ENCODE results near the gene BAIAP2L2.
"Not testable (repeated sequence)": the region's sequence is repeated elsewhere in the genome, so short reads cannot be mapped to it uniquely, and the experiment has no call there.

BAIAP2L2 gene

GRCh38 chr22:38040953-38041759 is 69.3 kb downstream of the BAIAP2L2 start:
- no peaks in the 10 kb centered on the region for H3K36me3 ChIP-seq (ENCODE audit: insufficient read depth, low read length)
- no peaks in the 10 kb centered on the region for H3K27me3 ChIP-seq (ENCODE audit: insufficient read depth, low read length)
- H3K4me3 ChIP-seq (ENCODE audit: low read length): no peak overlapping the region
- no peaks in the 10 kb centered on the region for H3K9me3 ChIP-seq (ENCODE audit: insufficient read depth, low read depth, low read length)
- no peaks in the 10 kb centered on the region for H3K4me1 ChIP-seq (ENCODE audit: insufficient read depth, low read length)
- no peak overlapping the region for H3K9ac ChIP-seq (ENCODE audit: low read depth, low read length)
- H3K27ac ChIP-seq (ENCODE audit: low read depth, low read length): no peak overlapping the region
- 92% methylated on average over 20 of the region's 20 CpGs for WGBS

DNA sequence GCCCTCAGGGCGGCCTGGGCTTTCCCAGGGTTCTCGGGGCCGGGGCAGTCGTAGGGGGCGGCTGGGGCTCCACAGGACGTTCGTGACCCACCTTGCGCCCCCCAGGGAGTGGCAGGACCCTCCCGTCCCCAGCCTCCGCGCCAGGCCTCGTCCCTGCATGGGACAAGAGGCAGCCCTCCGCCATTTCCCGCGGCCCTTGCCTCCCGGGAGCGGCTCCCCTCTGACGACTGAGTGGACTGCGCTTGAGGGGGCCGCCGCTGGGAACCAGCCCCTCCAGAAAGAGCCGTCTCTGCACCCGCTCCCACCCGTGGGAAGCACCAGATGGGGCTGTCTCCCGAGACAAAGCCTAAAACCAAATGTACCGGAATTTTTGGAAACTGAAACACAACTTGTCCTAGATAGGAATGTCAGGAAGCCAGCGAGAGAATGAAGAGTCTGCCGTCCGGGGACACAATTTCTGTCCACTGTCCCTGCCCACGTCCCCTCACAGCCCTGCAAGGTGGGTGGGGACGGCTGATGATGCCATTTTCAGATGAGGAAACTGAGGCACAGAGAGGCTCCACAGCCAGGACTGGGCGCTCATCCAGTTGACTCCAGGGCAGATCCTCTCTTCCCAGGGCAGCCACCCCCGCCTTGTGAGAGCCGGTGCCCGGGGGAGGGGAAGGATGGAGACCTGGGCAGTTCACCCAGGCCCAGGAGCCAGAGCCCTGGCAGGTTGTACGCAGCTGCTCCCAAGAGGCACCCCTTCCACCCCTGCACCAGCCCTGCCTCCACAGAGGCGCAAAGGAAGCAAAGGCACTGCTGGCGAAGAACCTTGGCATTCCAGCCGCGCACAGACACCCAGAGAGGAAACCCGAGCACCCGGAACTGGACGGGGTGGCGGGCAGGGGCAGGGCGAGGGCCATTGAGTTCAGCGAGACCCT is 71.3 kb downstream of the BAIAP2L2 start:
- Histone ChIP-seq H3K9me3 (ENCODE audit: insufficient read depth, low read depth, low read length) (no peaks in the 10 kb centered on the region), H3K36me3 (ENCODE audit: insufficient read depth, low read length) (no peaks in the 10 kb centered on the region), H3K9ac (ENCODE audit: low read depth, low read length) (no peak overlapping the region), H3K4me3 (ENCODE audit: low read length) (no peak overlapping the region), H3K27me3 (ENCODE audit: insufficient read depth, low read length) (no peaks in the 10 kb centered on the region), H3K27ac (ENCODE audit: low read depth, low read length) (no peak overlapping the region), H3K4me1 (ENCODE audit: insufficient read depth, low read length) (peaks cover 9% of the 10 kb centered on the region)
- 94% methylated on average over 46 of the region's 46 CpGs for WGBS

DNA sequence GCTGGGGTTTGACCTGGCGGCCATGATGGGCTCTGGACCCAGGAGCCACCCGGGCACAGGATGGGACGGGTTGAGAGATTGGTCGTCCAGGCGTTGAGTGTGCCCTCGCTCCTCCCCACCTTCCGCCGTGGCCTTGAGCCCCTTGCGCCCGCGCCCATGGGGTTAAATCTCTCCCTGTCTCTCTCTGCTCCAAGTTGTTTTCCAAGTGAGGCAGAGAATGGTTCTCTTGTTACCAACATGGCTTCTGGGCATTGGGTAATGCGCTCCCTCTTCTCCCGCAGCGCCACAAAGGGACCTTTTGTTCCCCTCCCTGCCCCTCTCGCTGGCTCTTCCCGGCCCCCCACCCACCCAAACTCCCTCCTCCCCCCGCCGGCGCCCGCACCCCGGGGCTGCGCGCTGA is 72.1 kb downstream of the BAIAP2L2 start:
- Histone ChIP-seq H3K27ac (ENCODE audit: low read depth, low read length) (no peak overlapping the region), H3K36me3 (ENCODE audit: insufficient read depth, low read length) (no peaks in the 10 kb centered on the region), H3K4me1 (ENCODE audit: insufficient read depth, low read length) (peaks cover 16% of the 10 kb centered on the region), H3K27me3 (ENCODE audit: insufficient read depth, low read length) (no peaks in the 10 kb centered on the region), H3K9me3 (ENCODE audit: insufficient read depth, low read depth, low read length) (no peaks in the 10 kb centered on the region), H3K4me3 (ENCODE audit: low read length) (no peak overlapping the region), H3K9ac (ENCODE audit: low read depth, low read length) (no peak overlapping the region)
- 95% methylated on average over 23 of the region's 23 CpGs for WGBS

DNA sequence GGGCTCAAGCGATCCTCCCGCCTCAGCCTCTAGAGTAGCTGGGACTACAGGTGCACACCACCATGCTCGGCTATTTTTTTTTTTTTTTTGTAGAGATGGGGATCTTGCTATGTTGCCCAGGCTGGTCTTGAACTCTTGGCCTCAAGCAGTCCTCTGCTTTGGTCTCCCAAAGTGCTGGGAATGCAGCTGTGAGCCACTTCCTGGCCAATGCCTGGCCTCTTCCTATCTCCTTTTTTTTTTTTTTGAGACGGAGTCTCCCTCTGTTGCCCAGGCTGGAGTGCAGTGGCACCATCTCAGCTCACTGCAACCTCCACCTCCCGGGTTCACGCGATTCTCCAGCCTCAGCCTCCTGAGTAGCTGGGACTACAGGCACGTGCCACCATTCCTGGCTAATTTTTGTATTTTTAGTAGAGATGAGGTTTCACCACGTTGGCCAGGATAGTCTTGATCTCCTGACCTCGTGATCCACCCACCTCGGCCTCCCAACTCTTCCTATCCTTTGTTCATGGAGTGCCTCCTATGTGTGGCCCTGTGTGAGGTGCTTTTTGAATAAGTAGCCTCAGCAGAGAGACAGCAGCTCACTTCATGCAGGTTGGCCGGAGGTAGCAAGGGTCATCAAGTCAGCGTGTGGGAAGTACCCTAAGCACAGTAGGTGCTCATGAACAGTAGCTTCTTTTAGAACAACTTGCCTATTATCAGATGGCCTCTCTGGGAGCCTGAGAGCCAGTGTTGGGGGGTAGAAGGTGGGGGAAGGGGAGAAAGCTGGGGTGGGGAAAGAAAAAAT is 72.9 kb downstream of the BAIAP2L2 start:
- H3K4me1 ChIP-seq (ENCODE audit: insufficient read depth, low read length): peaks cover 21% of the 10 kb centered on the region
- H3K27ac ChIP-seq (ENCODE audit: low read depth, low read length); H3K9me3 ChIP-seq (ENCODE audit: insufficient read depth, low read depth, low read length); H3K27me3 ChIP-seq (ENCODE audit: insufficient read depth, low read length); H3K4me3 ChIP-seq (ENCODE audit: low read length); H3K36me3 ChIP-seq (ENCODE audit: insufficient read depth, low read length); H3K9ac ChIP-seq (ENCODE audit: low read depth, low read length): not testable (repeated sequence)
- WGBS: 94% methylated on average over 11 of the region's 13 CpGs

GRCh38 chr22:38036392-38037062 is 74.0 kb downstream of the BAIAP2L2 start:
- Histone ChIP-seq H3K27me3 (ENCODE audit: insufficient read depth, low read length) (no peaks in the 10 kb centered on the region), H3K27ac (ENCODE audit: low read depth, low read length) (no peak overlapping the region), H3K9me3 (ENCODE audit: insufficient read depth, low read depth, low read length) (no peaks in the 10 kb centered on the region), H3K36me3 (ENCODE audit: insufficient read depth, low read length) (no peaks in the 10 kb centered on the region), H3K4me1 (ENCODE audit: insufficient read depth, low read length) (peaks cover 21% of the 10 kb centered on the region), H3K9ac (ENCODE audit: low read depth, low read length) (no peak overlapping the region), H3K4me3 (ENCODE audit: low read length) (no peak overlapping the region)
- WGBS: 86% methylated on average over 10 of the region's 10 CpGs

DNA sequence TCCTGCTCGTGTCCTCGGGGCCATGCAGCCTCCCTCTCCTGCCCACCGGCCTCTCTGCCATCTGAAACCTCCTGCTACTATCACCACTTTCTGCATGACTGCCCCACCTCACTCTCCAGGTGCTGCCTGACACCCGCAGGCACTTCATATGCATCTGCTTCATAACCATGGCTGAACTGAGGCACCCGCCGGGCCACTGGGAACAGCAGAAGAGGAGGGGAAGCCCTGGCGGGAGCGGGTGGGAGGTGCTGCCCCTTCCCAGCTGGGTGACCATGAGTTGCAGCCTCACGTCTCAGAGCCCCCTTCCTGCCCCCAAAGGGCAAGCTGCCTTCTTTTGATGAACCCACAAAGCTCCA is 75.0 kb downstream of the BAIAP2L2 start:
- Histone ChIP-seq H3K27ac (ENCODE audit: low read depth, low read length) (no peak overlapping the region), H3K27me3 (ENCODE audit: insufficient read depth, low read length) (no peaks in the 10 kb centered on the region), H3K4me3 (ENCODE audit: low read length) (no peak overlapping the region), H3K9me3 (ENCODE audit: insufficient read depth, low read depth, low read length) (no peaks in the 10 kb centered on the region), H3K4me1 (ENCODE audit: insufficient read depth, low read length) (peaks cover 23% of the 10 kb centered on the region), H3K36me3 (ENCODE audit: insufficient read depth, low read length) (no peaks in the 10 kb centered on the region), H3K9ac (ENCODE audit: low read depth, low read length) (no peak overlapping the region)
- 76% methylated on average over 9 of the region's 9 CpGs for WGBS
